NOMO-1 treated with dmso at 0.1 percent for 144 hours (cell line): ENCODE measurements around the gene CYSLTR2.

ENCODE experiments used
- DNase-seq: peaks from one replicate; lab custom pipeline; 2025; ENCODE audit not compliant: unreplicated experiment; lab: John Stamatoyannopoulos, UW

The CYSLTR2 gene

GRCh38 chr13:48653472-48653939 is at the start of gene CYSLTR2:
Gene CYSLTR2, plus strand, starts transcription at chr13:48653929. Its CDS starts 52,889 bp downstream, at chr13:48706818.
- peak; percentile 42 for DNase-seq

- DNase-seq: peak; percentile 77
Measured at GRCh38 chr13:48615049-48615448, 38.7 kb upstream of the CYSLTR2 start.

- DNase-seq: no peak
Measured at GRCh38 chr13:48618937-48619336, 34.8 kb upstream of the CYSLTR2 start.

- DNase-seq: no peak
Measured at GRCh38 chr13:48621056-48621455, 32.7 kb upstream of the CYSLTR2 start.

GRCh38 chr13:48624016-48624415 is 29.7 kb upstream of the CYSLTR2 start:
- DNase-seq: no peak

- DNase-seq: no peak
Measured at GRCh38 chr13:48624858-48625257, 28.9 kb upstream of the CYSLTR2 start.

- no peak for DNase-seq
Measured at GRCh38 chr13:48625413-48626076, 28.2 kb upstream of the CYSLTR2 start.

GRCh38 chr13:48626077-48626449 is 27.7 kb upstream of the CYSLTR2 start:
- no peak for DNase-seq

- DNase-seq: no peak
Measured at GRCh38 chr13:48626726-48627451, 26.8 kb upstream of the CYSLTR2 start.

GRCh38 chr13:48629277-48629676 is 24.5 kb upstream of the CYSLTR2 start:
- DNase-seq: no peak

- DNase-seq: no peak
Measured at GRCh38 chr13:48630291-48630690, 23.4 kb upstream of the CYSLTR2 start.

- no peak for DNase-seq
Measured at GRCh38 chr13:48630773-48631172, 23.0 kb upstream of the CYSLTR2 start.

GRCh38 chr13:48631441-48631840 is 22.3 kb upstream of the CYSLTR2 start:
- no peak for DNase-seq

- DNase-seq: no peak
Measured at GRCh38 chr13:48633700-48634099, 20.0 kb upstream of the CYSLTR2 start.

- DNase-seq: no peak
Measured at GRCh38 chr13:48634636-48635035, 19.1 kb upstream of the CYSLTR2 start.

- no peak for DNase-seq
Measured at GRCh38 chr13:48635478-48635877, 18.3 kb upstream of the CYSLTR2 start.

GRCh38 chr13:48636550-48636949 is 17.2 kb upstream of the CYSLTR2 start:
- no peak for DNase-seq

GRCh38 chr13:48637601-48638000 is 16.1 kb upstream of the CYSLTR2 start:
- DNase-seq: no peak

GRCh38 chr13:48640767-48641166 is 13.0 kb upstream of the CYSLTR2 start:
- no peak for DNase-seq

- DNase-seq: no peak
Measured at GRCh38 chr13:48641404-48641803, 12.3 kb upstream of the CYSLTR2 start.

GRCh38 chr13:48642061-48642460 is 11.7 kb upstream of the CYSLTR2 start:
- no peak for DNase-seq

- DNase-seq: no peak
Measured at GRCh38 chr13:48643159-48643558, 10.6 kb upstream of the CYSLTR2 start.

- DNase-seq: no peak
Measured at GRCh38 chr13:48644141-48644540, 9.6 kb upstream of the CYSLTR2 start.
